ENCODE measurements around the gene VAMP2. TPM values are rescaled to one million over a fixed set of nuclear protein-coding genes. Genes with fewer than 3 reads are reported as not detected.

Gene VAMP2
- total and polyA plus RNA-seq, 5 donors from 2014 or later = 42.7 to 205 (median 60.1) TPM

- H3K27me3 Mint-ChIP-seq = peaks cover 4% of the 10 kb centered on the region
- no peaks in the 10 kb centered on the region for H3K9me3 Mint-ChIP-seq
- ATAC-seq (ENCODE audit: low read depth in 2 of 2) (no peak), DNase-seq (no peak)
- H3K4me1 Mint-ChIP-seq = peaks cover 4 to 12% (median 11%) of the 10 kb centered on the region in 4 donors
- Histone ChIP-seq H3K4me3 (ENCODE audit: low read depth, low read length) (peak overlapping the region; percentile 76), H3K36me3 (ENCODE audit: control insufficient read depth, insufficient read depth, low read length) (no peaks in the 10 kb centered on the region), H3K4me1 (ENCODE audit: control insufficient read depth, insufficient read depth, low read length, poor library complexity, severe bottlenecking) (peaks cover 45% of the 10 kb centered on the region), H3K27ac (ENCODE audit: insufficient read depth, low read length, poor library complexity, severe bottlenecking) (peak overlapping the region; percentile 89), H3K9me3 (ENCODE audit: control insufficient read depth in 2 of 2, low read length in 2 of 2) (no peaks in the 10 kb centered on the region), H3K27me3 (ENCODE audit: control insufficient read depth, insufficient read depth, low read length) (no peaks in the 10 kb centered on the region)
- H3K27ac Mint-ChIP-seq = peak overlapping the region in 2 of 3 donors; percentile 32 to 92
- no peaks in the 10 kb centered on the region for H3K36me3 Mint-ChIP-seq
- H3K4me3 Mint-ChIP-seq = peak overlapping the region in 2 of 4 donors; percentile 82 to 89
Observed at GRCh38 chr17:8190506-8190905, 27.8 kb upstream of the VAMP2 start.

DNA sequence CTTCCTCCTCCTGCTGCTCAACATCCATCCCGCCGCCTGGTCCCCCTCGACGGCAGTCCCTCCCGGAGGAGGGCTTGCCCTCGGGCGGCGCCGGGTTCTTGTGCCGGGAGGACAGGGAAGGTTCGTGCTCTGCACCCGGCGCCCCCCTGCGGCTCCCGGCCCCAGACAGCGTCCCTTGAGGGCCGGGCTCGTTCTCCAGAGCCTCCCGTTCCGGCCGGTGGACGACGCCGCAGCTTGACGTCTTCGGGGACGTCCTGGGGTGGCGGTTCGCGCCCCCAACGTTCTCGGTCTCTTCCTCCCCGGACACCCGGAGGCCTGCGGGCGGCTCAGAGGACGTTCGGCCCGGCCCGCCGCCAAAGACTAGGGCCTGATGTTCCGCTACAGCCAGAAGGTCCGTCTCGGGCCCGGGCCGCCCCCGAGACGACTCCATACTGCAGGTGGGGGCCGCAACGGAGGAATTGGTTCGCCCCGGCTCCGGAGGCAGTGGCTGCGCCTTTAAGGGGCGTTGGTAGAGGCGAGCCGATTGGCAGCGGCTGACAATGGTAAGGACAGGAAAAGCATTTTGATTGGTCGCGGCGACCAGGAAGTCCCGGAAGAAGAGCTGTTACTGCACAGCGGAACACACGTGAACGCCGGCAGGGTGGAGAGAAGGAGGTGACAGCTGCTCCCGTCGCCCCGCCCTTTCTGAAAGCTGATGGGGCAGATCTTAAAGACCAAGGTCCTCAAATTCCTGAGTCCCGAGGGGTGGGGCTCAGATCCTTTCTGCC is 27.1 kb upstream of the VAMP2 start, which contains the start of gene BORCS6:
TSS of gene BORCS6 (minus strand) at position 470 of the 767 bp plus-strand sequence. CDS start at position 430, 40 bp downstream.
- ATAC-seq (ENCODE audit: low read depth in 2 of 2) (peak; percentile 77 to 82), DNase-seq (peak; percentile 94 to 99 (median 96))
- peak within 1 kb of the TSS; percentile 89 for H3K27ac ChIP-seq (ENCODE audit: insufficient read depth, low read length, poor library complexity, severe bottlenecking)
- peaks cover 46% of the 10 kb centered on the region for H3K4me1 ChIP-seq (ENCODE audit: control insufficient read depth, insufficient read depth, low read length, poor library complexity, severe bottlenecking)
- no peaks in the 10 kb centered on the region for H3K9me3 ChIP-seq (ENCODE audit: control insufficient read depth in 2 of 2, low read length in 2 of 2)
- no peaks in the 10 kb centered on the region for H3K27me3 ChIP-seq (ENCODE audit: control insufficient read depth, insufficient read depth, low read length)
- H3K36me3 Mint-ChIP-seq = no peaks in the 10 kb centered on the region
- peaks cover 5% of the 10 kb centered on the region for H3K27me3 Mint-ChIP-seq
- H3K4me3 Mint-ChIP-seq = peak within 1 kb of the TSS in 2 of 4 donors; percentile 82 to 89
- peak within 1 kb of the TSS; percentile 91 for H3K4me3 ChIP-seq (ENCODE audit: low read depth, low read length)
- H3K36me3 ChIP-seq (ENCODE audit: control insufficient read depth, insufficient read depth, low read length) = no peaks in the 10 kb centered on the region
- H3K27ac Mint-ChIP-seq = peak within 1 kb of the TSS in 2 of 3 donors; percentile 86 to 92
- no peaks in the 10 kb centered on the region for H3K9me3 Mint-ChIP-seq
- peaks cover 4 to 12% (median 11%) of the 10 kb centered on the region in 4 donors for H3K4me1 Mint-ChIP-seq

GRCh38 chr17:8189041-8189710 is 26.4 kb upstream of the VAMP2 start:
- Histone ChIP-seq H3K27me3 (ENCODE audit: control insufficient read depth, insufficient read depth, low read length) (no peaks in the 10 kb centered on the region), H3K36me3 (ENCODE audit: control insufficient read depth, insufficient read depth, low read length) (no peaks in the 10 kb centered on the region), H3K4me3 (ENCODE audit: low read depth, low read length) (peak overlapping the region; percentile 91), H3K27ac (ENCODE audit: insufficient read depth, low read length, poor library complexity, severe bottlenecking) (peak overlapping the region; percentile 89), H3K4me1 (ENCODE audit: control insufficient read depth, insufficient read depth, low read length, poor library complexity, severe bottlenecking) (peaks cover 46% of the 10 kb centered on the region), H3K9me3 (ENCODE audit: control insufficient read depth in 2 of 2, low read length in 2 of 2) (no peaks in the 10 kb centered on the region)
- peaks cover 10% of the 10 kb centered on the region for H3K27me3 Mint-ChIP-seq
- peaks cover 4 to 14% (median 12%) of the 10 kb centered on the region in 4 donors for H3K4me1 Mint-ChIP-seq
- H3K36me3 Mint-ChIP-seq = no peaks in the 10 kb centered on the region
- DNase-seq = peak; percentile 25 to 48 (median 42)
- H3K4me3 Mint-ChIP-seq = peak overlapping the region in 1 of 4 donors; percentile 89
- H3K27ac Mint-ChIP-seq = peak overlapping the region in 2 of 3 donors; percentile 86 to 92
- no peak for ATAC-seq (ENCODE audit: low read depth in 2 of 2)
- H3K9me3 Mint-ChIP-seq = no peaks in the 10 kb centered on the region

DNA sequence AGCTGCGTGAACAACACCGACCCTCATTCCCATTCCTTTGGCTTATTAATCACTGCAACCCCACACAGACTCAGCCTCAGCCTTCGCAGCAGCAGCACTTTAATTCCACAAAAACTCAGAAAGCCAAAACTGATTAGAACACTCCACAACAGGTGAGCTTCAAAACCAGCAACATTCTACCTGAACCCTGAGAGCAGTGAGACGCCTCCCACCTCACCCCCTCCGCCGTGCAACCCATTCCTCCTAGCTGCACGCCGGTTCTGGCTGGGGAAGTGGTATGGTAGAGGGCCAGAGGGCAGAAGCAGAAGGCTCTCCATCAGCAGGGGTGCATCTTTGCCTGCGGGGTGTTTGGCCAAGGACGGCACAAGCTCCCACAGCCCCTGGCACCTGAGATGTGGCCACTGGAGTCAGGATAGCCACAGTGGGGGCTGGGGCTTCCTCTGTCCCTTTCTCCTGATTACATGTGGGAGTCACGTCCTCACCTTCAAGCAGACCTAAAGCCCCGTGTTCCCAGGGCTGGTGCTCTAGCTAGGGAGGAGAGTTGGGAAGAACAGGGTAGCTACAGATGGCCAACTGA is 25.6 kb upstream of the VAMP2 start:
- Histone ChIP-seq H3K4me3 (ENCODE audit: low read depth, low read length) (peak overlapping the region; percentile 91), H3K36me3 (ENCODE audit: control insufficient read depth, insufficient read depth, low read length) (no peaks in the 10 kb centered on the region), H3K27me3 (ENCODE audit: control insufficient read depth, insufficient read depth, low read length) (no peaks in the 10 kb centered on the region), H3K4me1 (ENCODE audit: control insufficient read depth, insufficient read depth, low read length, poor library complexity, severe bottlenecking) (peaks cover 46% of the 10 kb centered on the region), H3K27ac (ENCODE audit: insufficient read depth, low read length, poor library complexity, severe bottlenecking) (peak overlapping the region; percentile 89), H3K9me3 (ENCODE audit: control insufficient read depth in 2 of 2, low read length in 2 of 2) (no peaks in the 10 kb centered on the region)
- H3K9me3 Mint-ChIP-seq = no peaks in the 10 kb centered on the region
- peak in 2 of 3 donors; percentile 21 to 33 for DNase-seq
- peaks cover 4 to 18% (median 12%) of the 10 kb centered on the region in 4 donors for H3K4me1 Mint-ChIP-seq
- no peak overlapping the region for H3K4me3 Mint-ChIP-seq
- H3K36me3 Mint-ChIP-seq = no peaks in the 10 kb centered on the region
- H3K27me3 Mint-ChIP-seq = peaks cover 10% of the 10 kb centered on the region
- ATAC-seq (ENCODE audit: low read depth in 2 of 2) = no peak
- peak overlapping the region in 1 of 3 donors; percentile 86 for H3K27ac Mint-ChIP-seq

GRCh38 chr17:8187517-8188262 is 24.9 kb upstream of the VAMP2 start:
- no peaks in the 10 kb centered on the region for H3K9me3 ChIP-seq (ENCODE audit: control insufficient read depth in 2 of 2, low read length in 2 of 2)
- no peak overlapping the region for H3K27ac Mint-ChIP-seq
- H3K27me3 ChIP-seq (ENCODE audit: control insufficient read depth, insufficient read depth, low read length) = no peaks in the 10 kb centered on the region
- peak overlapping the region; percentile 91 for H3K4me3 ChIP-seq (ENCODE audit: low read depth, low read length)
- ATAC-seq (ENCODE audit: low read depth in 2 of 2) = peak; percentile 3 to 16
- H3K4me1 ChIP-seq (ENCODE audit: control insufficient read depth, insufficient read depth, low read length, poor library complexity, severe bottlenecking) = peaks cover 44% of the 10 kb centered on the region
- no peaks in the 10 kb centered on the region for H3K9me3 Mint-ChIP-seq
- H3K36me3 ChIP-seq (ENCODE audit: control insufficient read depth, insufficient read depth, low read length) = no peaks in the 10 kb centered on the region
- no peak overlapping the region for H3K4me3 Mint-ChIP-seq
- DNase-seq = peak; percentile 81 to 92 (median 91)
- H3K4me1 Mint-ChIP-seq = peaks cover 4 to 18% (median 12%) of the 10 kb centered on the region in 4 donors
- H3K27me3 Mint-ChIP-seq = peaks cover 10% of the 10 kb centered on the region
- H3K27ac ChIP-seq (ENCODE audit: insufficient read depth, low read length, poor library complexity, severe bottlenecking) = peak overlapping the region; percentile 89
- H3K36me3 Mint-ChIP-seq = no peaks in the 10 kb centered on the region

GRCh38 chr17:8186787-8187516 is 24.2 kb upstream of the VAMP2 start:
- H3K4me3 ChIP-seq (ENCODE audit: low read depth, low read length) = peak overlapping the region; percentile 91
- ATAC-seq (ENCODE audit: low read depth in 2 of 2) = peak; percentile 34 to 39
- no peak overlapping the region for H3K27ac Mint-ChIP-seq
- H3K27me3 ChIP-seq (ENCODE audit: control insufficient read depth, insufficient read depth, low read length) = no peaks in the 10 kb centered on the region
- DNase-seq = peak; percentile 72 to 93 (median 91)
- peak overlapping the region; percentile 89 for H3K27ac ChIP-seq (ENCODE audit: insufficient read depth, low read length, poor library complexity, severe bottlenecking)
- no peaks in the 10 kb centered on the region for H3K36me3 ChIP-seq (ENCODE audit: control insufficient read depth, insufficient read depth, low read length)
- peaks cover 36% of the 10 kb centered on the region for H3K4me1 ChIP-seq (ENCODE audit: control insufficient read depth, insufficient read depth, low read length, poor library complexity, severe bottlenecking)
- peaks cover 4 to 21% (median 14%) of the 10 kb centered on the region in 4 donors for H3K4me1 Mint-ChIP-seq
- no peaks in the 10 kb centered on the region for H3K36me3 Mint-ChIP-seq
- no peaks in the 10 kb centered on the region for H3K9me3 Mint-ChIP-seq
- peaks cover 13% of the 10 kb centered on the region for H3K27me3 Mint-ChIP-seq
- H3K9me3 ChIP-seq (ENCODE audit: control insufficient read depth in 2 of 2, low read length in 2 of 2) = no peaks in the 10 kb centered on the region
- no peak overlapping the region for H3K4me3 Mint-ChIP-seq

All from CD4-positive, CD25-positive, alpha-beta regulatory T cell (primary cell).